ENCODE results near the gene BAIAP2L1.

BAIAP2L1 gene

DNA sequence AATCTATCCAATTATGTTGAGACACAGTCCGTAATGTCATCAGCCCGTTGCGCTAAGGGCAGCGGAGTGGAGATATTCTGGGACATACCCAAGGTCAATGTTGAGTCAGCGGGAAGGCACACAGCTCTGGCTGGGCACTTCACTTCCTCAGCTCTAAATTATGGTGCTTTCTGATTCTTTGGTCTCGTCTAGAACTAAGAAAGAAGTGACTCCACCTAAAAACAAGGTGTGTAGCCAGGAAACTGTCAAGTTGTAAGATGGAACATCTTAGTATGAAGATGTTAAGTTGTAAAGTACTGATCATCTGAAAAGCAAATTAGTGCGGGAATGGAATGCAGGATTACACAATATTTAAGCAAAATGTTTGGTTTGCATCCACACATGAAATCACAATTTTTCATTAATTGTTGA, 43.1 kb downstream of the BAIAP2L1 start:
- DNase-seq = no peak

DNA sequence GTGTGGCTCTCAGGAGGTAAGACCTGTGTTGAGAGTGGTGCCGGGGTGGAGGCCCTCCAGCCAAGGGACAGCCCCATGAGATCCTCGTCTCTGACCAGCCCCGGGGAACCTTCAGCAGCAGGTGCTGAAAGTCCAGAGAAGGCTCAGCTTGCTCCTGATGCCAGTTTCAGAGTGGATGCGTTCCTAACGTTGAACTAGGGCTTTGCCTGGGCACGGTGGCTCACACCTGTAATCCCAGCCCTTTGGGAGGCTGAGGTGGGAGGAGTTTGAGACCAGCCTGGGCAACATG, 45.7 kb downstream of the BAIAP2L1 start:
- DNase-seq = no peak

DNA sequence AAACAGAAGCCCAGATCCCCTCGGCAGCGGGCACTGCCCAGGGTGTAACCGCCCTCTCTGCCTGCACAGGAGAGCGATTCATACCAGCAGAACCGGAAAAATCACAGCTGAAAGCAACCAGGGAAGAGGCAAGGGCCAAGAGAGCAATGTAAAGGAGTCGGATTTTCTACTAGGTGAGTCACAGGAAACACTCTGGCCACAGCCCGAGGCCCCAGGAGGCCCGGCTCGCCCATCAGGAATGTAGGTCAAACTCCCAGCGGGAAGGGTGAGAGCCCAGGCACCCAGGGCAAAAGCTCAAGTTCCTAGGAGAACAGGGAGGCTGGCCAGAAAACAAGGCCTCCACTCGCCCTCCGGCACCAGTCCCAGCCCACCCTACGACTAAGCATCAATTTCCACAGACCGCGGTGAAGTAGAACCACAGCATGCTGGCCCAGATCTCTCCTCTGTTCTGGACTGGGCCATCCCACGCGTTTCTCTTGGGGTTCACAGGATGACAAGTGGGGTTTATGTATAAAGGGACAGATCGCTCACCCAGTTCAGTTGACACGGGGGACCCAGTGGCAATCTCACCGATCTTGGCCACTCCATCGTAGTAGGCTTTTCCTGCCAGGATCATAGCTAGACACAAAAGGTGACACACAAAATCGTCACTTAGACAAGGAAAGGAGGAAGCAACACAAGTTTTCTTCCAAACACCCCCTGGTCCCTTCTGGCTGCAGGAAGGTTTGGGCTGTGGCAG, 46.2 kb downstream of the BAIAP2L1 start:
- no peak for DNase-seq

GRCh38 chr7:98354052-98354451, 46.8 kb downstream of the BAIAP2L1 start:
- DNase-seq = no peak

- DNase-seq = no peak
Observed at GRCh38 chr7:98352621-98353020, 48.3 kb downstream of the BAIAP2L1 start.

DNA sequence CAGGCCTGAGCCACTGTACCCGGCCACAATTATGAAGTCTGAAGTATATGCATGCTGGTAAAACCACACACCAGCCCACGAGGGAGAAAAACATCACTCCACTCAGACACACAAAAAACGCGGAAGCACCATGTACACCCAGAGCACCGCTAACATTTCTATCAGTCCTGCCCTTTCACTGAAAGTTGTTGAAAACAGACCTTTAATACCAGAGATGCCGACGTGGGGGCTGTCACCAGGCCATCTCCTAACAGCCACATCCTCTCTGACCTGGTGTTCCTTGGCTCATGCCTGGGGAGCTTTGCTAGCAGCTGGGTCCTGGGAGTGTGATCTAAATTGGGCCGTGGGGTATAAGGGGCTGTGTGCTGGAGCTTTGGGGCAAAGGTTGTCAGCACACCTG, 49.8 kb downstream of the BAIAP2L1 start:
- no peak for DNase-seq

DNA sequence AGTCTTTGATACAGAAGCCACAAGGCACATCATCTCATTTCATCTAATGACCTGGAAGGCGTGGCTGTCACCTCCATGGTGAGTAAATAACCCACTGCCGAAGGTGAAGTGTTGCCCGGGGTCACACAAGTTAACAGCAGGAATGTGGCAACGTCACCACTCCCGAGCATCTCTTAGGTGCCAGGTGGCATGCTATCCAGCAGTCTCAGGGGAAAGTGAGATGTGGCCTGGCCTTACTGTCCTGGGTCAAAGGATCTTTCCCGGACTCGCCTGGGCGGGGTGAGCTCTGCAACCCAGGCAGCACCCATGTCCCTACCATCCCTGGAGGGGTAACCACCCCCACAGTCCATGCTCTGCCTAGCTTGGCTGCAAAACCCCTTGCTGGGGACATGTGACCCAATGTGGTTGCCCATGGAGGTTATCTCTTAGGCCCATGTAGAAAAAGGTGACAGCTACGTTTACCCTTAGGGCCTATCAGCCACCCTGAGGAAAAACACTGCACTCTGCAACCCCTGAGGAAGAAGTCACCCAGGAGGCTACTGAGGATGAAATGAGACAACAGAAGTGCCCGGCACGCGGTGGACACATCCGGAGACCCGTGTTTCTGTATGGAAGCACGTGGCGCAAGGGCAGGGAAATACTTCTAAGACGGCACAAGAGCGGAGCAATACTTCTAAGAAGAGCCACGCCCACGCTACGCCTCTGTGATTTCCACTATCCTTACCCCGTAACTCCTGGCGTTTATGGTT, 52.0 kb downstream of the BAIAP2L1 start:
- no peak for DNase-seq

DNA sequence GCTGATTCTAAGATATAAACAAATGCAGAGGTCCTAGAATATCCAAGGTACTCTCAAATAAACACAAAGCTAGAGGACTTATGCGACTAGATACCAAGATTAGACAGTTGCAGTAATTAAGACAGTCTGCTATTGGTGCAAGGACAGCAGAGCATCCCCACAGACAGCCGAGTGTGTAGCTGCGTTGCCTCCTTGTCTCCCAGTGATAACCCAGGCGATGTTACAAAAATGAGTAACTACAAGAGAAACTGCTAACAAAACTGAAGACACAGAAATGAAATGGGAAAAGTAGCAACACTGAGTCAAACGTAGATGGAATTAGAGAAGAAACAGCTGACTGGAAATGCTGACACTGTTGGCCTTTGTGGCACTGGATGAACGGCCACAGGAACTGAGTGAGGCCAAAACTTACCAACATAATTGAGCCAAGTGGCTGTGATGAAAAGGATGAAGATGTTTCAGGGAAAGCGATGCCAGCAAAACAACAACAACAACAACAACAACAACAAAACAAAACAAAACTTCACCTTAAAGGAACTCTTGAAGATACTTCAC, 54.3 kb downstream of the BAIAP2L1 start:
- DNase-seq = no peak

GRCh38 chr7:98341106-98341505, 59.8 kb downstream of the BAIAP2L1 start:
- DNase-seq = no peak

DNA sequence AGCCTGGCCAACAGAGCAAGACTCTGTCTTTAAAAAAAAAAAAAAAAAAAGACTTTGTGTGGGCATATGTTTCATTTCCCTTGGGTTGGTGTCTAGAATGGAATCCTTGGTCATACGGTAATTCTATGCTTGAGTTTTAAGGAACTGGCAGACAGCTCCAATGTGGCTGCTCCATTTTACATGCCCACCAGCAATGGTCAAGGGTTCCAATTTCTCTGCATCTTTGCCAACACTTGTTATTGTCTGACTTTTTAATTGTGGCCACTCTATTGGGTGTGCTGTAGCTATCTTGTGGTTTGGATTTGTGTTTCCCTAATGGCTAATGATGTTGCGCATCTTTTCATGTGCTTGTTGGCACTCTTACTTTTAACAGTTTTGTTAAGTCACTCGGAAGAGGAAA, 61.8 kb downstream of the BAIAP2L1 start:
- DNase-seq = no peak

DNA sequence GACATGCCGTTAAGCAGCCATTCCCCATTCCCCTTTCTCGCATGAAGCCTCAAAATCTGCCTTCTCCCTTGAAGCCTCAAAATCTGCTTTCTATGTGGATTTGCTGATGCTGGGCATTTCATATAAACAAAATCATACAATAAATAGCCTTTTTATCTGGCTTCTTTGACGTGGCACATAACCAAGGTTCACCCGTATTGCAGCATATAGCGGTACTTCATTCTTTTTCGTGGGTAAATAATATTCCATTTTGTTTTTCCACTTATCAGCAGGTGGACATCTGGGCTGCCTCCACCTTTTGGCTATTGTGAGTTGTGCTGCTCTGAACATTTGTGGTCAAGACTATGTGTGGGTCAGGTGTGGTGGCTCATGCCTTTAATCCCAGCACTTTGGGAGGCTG, 62.4 kb downstream of the BAIAP2L1 start:
- DNase-seq = no peak

DNA sequence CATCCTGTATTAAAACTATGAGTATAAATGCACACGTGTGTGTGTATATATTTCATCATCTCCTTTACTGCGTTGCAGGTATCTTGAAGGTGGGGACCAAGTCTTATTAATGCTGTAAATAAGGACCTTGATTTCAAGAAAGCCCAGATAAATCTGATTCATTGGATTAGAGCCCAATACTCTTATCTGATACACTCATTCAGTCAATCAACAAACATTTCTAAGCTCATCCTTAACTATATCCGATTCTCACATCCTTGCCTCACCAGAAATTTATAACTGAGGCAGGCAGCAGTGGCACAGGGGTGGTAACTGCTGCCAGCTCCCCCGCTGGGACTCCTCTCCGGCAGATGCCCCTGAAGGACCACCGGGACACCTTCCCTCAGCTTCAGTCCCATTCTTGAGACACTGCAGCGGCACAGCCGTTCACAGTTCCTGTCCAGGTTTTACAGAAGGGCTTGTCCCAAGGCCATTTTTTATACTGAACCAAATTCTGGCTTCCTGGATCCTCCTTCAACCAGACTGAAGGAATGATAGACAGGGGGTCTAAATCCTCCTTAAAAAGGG, 65.4 kb downstream of the BAIAP2L1 start:
- no peak for DNase-seq

GRCh38 chr7:98334081-98334480, 66.8 kb downstream of the BAIAP2L1 start:
- no peak for DNase-seq

- no peak for DNase-seq
Observed at GRCh38 chr7:98330926-98331529, 69.9 kb downstream of the BAIAP2L1 start.

- DNase-seq = no peak
Observed at GRCh38 chr7:98329791-98330373, 71.0 kb downstream of the BAIAP2L1 start.

GRCh38 chr7:98329100-98329790, 71.6 kb downstream of the BAIAP2L1 start:
- no peak for DNase-seq

- DNase-seq = no peak
Observed at GRCh38 chr7:98324782-98325181, 76.1 kb downstream of the BAIAP2L1 start.

DNA sequence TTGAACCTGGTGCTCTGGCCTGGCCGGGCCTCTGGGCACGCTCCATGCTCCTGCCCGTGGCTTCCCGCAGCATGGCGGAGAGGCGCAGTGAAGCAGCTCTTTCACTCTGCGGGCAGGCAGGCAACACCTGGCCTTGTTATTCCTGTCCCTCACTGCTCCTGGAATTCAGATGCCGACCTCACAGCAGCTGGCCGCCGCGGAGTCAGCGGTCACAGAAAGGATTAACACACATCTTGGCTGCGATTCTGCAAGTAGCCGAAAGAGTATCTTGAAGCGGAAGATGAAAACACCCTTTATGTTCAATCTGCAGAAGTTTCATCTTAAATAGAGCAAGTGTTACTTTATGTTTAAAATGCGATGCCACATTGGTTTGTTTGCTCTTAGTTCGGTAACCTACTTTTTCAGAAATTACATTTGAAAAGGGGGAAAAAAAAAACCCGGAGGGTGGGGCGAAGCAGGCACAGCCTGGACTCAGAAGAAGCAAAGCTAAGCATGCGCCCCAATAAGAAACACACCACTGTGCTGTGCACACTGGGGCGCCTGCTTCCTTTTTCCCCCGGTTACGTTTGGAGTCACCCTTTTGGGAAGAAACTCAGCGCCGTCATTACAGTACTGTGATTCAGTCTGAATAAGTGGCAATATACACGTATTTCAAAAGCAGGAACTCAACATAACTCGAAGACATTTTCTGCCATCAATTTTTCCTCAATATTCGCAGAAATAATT, 77.1 kb downstream of the BAIAP2L1 start:
- DNase-seq = no peak

DNA sequence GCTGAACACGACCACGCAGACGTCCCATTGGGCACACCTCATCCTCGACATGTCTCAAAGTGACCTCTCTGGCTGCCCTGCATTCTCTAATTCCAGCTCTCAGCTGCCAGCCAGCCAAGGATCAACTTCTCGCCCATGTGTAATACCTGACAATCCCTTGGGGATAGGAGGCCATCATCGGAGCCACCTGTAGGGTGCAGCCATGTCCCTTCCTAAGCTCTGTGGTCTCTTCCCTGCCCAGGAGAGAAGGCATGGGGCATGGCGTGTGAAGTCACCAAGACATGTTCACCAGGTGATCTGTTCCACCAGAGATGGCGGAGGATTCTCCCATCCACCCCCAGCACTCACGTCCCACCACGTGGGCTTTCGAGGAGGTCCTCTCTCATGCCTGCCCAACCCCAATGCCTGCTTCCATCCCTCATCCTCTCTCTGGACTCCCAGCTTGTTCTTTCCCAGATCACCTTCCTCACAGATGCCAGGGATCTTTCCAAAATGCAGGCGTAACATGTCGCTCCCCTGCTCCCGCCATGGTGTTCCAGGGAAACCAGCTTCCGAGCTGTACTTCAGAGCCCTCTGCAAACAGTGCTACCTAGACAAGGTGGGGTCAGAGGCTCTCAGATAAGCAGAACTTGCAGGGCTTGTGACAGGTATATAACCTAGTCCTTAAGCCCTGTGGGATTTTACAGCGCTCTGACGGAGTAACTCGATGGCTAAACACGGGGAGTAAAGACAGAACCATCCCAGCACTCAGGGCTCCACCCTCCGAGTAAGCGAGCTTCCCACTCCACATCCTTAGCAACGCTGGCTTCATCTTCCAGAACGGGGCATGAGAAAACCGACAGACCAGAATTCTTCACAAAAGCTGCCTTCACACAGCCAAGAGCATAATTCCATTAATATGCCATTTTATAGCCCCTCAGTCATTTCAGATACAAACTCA, 78.3 kb downstream of the BAIAP2L1 start:
- no peak for DNase-seq

DNA sequence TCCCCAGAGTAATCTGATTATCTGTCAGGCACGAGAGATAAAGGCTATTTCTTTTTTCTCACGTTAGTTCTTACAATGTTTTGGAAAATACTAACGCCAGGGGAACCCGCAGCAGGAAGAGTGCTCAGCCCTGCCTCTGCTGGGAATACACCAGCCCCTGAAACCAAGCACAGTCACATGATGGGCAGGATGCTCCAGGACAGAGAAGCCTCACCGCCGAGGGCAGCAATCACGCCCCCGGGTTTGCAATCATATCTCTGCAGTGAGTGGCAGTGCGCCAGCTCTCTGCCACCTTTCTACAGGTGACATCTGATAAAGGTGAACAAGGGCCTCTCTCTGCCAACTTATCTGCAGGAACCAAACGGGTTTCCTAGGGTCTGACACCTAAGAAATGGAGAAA, 79.6 kb downstream of the BAIAP2L1 start:
- peak; percentile 49 for DNase-seq

DNA sequence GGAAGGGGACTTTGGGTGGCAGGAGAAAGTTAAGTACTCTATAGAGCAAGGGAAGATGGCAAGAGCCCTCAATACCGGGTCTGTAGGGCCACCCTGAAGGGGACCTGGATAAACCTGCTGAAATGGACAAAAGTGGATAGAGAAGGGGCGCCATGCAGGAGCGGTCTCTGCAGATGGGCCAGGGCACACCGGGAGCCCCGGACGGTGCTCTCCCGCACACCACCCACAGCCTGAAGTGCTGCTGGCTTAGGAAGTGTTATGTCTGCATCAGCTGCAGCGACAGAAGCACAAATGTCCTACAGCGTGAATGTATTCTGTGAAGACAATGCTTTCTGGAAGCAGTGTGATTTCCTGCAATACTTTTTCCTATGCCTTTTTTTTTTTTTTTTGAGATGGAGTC, 81.7 kb downstream of the BAIAP2L1 start:
- DNase-seq = no peak

Data from NCI-H2029 treated with DMSO at 0.1 percent for 48 hours (cell line).